ENCODE data around the gene ENPP7.

Gene ENPP7

DNA sequence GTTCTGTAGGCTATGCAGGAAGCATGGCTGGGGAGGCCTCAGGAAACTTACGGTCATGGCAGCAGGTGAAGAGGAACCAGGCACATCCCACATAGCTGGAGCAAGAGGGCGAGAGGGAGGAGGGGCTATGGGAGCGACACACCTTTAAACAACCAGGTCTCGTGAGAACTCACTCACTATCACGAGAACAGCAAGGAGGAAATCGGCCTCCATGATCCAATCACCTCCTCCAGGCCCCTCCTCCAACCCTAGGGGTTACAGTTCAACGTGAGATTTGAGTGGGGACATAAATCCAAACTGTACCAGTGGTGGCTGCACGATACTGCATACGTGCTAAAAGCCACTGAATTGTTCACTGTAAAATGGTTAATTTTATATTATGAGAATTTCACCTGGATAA, 26.1 kb upstream of the ENPP7 start:
- DNase-seq, result no peak

DNA sequence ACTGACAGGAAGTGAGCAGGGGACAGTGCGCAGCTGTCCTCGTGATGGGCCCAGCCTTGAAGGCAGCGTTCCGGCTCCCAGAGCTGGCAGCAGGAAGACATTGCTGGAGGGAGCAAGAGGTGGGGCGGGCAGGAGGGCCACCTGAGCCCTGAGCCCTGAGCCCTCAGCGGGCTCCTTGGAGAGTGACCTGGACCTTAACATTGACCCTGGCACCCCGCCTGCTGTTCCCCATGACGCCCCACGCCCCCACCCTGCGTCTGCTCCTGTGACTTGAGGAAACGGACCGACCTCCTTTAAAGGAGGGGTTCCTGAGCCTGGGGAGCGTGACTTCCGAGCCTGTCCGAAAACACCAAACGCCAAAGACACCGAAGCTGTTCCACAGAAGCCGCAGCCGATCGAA, 25.1 kb upstream of the ENPP7 start:
- DNase-seq, result no peak

DNA sequence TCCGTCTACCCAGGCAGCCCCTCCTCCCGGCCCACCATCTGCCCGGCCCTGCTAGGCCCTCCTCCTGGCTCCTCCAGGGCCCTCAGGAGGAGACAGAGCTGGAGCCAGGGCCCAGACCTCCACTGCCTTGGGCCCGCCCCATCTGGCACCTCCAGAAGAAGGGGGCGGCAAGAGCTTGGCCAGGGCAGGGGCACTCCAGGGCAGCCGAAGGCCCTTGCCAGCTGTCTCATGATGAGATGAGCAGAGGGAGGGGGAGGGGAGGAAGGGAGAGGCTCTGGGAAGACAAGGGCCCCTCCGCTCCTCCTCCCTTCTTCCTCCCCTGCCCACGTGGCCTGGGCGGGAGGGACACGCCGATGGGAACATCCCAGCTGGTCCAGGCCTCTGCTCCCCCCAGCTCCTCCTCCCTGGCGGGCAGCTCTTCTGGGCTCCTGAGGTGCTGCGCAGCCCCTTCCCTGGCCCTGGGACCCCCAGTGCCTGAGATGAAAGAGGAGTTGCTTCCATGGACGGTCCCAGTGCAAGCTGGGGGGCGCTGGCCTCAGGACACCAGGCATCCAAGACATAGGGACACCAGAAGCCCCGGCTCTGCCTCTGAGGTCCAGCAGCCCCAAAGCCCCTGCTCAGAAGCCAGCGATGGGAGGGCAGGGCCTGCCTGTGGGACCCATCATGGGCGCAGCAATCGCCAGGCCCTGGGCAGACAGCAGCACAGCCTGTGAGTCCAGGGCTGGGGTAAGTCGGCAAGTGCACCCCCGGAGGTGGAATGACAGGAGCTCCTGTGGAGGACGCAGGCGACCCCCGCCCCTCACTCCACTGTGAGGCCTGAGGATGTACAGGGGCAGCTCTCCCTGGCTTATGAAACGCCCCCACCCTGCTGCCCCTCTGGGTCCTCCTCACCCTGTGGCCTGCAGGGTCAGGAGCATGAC, 23.6 kb upstream of the ENPP7 start:
- DNase-seq, result peak; percentile 73

DNA sequence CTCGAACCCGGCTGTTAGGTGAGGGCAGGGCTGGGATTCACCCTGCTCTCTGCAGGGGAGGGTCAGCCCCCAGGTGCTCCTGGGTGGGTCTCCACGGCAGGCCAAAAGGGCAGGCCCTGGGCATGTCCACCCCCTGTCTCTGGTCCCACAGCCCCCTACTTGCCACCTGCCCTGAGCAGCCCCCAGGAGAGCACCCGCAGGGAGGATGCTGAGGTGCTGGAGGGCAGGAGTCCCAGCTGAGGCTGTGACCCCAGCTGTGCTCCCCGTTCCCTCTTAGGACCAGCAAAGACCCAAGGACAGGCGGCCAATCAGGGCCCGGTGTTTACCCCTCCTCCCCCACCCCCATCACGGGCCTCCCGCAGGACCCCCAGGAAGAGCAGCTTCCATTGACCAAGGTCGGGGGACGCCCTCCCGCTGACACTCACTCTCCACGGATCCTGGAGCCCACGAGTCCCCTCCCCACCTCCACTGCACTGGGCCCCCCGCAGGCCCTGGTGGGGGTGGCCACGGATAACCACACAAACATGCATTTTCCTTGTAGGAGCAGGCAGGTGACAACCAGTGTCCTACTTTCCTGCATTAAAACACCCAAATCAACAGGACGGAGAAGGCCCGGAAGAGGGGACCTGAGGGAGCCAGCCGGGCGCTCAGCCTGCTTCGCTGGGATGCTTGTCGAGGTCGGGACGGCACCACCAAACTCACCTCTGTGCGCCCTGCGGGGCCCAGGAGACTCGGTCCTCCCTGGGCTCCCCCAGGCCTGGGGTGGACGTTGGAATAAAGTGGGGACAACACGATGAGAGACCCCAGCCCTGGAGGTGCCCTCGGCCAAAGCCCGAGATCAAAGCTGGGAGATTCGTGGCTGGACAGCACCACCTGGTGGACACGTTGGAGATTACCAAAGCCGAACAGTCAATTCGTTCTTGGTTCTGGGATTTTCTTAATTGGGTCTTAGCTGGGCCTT, 22.5 kb upstream of the ENPP7 start:
- DNase-seq, result peak; percentile 74

DNA sequence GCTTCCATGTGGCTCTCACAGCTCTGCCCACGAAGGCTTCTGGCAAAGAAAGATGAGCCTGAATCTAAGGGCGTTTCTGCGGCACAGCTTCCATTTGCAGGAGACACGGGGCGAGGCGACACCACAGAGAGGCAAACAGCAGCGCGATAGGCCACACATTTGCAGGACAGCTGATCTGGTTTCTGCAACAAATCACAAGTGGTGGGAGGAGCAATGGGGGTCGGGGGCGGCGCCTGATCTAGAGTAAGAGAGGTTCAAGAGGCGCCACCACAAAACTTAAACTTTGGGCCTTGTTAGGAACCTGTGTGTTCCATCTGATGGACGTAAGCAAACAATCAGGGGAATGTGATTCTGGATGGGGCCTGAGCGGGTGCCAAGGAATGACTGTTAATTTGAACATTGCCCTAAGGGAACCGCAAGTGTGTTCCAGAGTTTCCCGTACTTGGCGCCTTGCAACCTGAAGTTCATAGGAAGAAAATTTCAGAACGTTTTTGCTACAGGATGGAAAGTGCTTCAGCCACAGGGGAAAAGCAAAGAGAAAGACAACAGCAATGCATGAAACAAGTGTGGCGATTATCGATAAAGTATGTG, 18.9 kb upstream of the ENPP7 start:
- DNase-seq, result no peak

DNA sequence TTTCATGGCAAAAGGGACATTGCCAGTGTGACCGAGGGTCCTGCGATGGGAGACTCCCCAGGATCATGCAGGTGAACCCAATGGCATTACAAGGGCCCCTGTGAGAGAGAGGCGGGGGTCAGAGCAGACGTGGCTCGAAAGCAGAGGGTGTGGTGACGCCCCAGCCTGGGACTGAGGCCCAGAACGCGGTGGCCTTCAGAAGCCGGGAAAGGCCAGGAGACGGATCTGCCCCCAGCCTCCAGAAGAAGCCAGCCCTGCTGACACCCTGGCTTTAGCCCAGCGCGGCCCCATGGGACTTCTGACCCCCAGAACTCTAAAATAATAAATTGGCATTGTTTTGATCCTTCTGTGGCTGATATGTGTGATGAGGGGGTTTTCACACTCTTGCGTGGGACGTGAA, 17.4 kb upstream of the ENPP7 start:
- DNase-seq, result no peak

DNA sequence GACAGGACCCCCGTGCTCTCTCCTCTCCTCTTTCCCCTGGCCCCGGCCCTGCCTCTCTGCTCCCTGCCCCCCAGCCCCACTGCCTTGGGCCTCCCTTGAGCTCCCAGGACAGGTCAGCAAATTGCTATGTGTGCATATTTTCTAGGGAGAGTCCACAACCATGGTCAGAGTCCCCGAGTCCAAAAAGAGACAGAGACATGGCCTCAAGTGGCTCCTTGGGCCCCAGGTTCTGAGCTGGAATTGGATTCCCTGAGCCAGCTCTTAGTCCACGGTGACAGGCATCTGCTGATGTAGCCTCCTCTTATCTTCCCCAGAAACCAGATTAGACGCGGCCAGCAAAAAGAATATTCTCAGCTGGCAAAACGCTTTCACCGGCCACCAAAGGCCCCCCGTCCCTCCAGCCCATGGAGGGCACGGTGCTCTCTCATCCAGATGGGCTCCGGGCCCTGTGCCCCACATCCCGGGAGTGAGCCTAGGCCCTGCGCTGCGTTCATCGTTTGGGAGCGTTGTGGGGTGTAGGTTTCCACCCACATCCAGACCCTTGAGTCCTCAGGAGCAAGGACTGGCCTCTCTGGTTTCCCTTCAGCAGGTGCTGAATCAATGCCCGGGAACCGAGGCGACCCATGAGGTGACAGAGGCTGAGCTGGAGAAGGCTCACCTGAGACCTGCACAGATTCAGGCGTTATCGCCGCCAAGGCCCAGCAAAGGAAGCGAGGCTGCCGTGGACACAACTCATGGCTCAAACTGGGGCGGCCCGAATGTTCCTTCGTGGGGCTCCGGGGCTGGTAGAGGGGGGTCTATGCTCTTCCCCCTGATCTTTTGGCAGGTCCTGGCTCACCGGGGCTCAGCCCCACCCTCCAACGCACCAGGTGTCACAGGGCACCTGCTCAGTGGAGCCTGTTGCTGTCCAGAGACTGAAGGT, 16.3 kb upstream of the ENPP7 start:
- no peak for DNase-seq

DNA sequence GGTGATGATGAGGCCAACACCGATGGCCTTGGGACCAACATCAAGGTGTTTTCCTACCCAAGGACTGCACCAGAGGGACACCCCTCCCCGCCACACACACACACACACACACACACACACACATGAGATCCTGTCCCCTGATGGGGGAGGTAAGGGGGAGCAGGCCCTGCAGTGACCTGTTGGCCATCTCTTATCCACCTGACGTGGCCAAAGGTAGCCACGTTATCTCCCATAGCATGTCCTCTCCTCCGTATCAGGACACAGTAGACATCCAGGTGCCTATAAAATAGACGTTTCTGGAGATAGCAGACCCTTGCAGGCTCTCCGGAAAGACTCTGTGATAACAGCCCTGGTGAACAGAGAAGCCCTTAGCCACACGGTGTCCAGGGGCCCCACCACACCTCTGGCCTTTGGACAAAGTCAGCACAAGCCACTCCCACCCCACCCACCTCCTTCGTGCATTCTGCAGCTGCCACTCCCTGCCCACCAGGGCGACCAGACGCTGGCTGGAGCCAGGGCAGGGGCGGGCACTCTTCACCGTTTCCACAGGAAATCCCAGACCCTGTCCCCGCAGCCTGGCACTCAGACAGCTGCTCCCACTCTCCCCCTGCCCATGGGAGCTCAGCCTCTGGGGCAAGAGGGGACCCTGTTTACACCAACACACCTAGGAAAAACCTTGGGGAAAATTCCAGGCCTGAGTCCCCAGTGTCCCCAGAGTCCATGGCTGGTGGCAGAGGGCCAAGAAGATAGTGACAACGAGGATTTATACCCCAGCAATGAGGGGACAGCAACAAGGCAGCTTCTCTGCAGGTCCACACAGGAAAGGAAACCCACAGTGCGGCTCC, 15.4 kb upstream of the ENPP7 start:
- DNase-seq, result no peak

DNA sequence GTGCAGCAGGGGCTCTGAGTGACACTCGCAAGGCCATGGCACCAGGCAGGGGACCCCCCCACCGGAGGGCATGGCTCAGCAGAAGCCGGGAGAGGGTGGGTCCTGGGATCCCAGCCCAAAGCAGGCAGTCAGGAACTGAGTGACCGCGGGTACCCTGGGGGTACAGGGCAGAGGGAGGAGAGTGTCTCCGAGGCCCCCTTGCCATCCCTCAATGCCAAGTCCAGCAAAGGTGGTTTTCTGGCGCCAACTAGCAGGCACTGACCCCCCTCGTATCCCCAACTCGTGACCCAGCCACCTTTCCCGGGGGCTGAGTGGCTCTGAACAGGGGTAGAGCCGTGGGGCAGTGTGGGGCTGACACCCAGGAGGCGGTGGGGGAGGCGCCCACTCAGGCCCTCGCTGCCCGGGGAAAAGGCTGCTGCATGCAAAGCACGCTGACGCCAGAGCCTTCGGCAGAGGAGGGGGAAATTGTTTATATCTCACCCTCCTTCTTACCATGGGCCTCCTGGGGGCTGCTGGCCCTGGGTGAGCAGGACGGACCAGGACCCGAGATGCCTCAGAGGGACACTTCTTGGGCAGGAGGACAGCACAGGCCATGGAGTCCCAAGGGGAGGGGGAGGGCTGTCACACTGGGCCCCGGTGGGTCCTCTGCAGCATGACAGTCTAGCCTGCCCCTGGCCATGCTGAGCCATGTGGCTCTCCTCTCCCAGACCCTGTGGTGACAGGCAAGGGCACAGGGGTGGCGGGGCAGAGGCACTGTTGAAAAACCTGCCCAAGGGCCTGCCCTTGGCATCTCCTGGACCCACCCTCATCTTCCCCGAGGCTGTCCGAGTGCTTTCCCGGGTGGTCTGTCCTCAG, 14.6 kb upstream of the ENPP7 start:
- DNase-seq, result no peak

DNA sequence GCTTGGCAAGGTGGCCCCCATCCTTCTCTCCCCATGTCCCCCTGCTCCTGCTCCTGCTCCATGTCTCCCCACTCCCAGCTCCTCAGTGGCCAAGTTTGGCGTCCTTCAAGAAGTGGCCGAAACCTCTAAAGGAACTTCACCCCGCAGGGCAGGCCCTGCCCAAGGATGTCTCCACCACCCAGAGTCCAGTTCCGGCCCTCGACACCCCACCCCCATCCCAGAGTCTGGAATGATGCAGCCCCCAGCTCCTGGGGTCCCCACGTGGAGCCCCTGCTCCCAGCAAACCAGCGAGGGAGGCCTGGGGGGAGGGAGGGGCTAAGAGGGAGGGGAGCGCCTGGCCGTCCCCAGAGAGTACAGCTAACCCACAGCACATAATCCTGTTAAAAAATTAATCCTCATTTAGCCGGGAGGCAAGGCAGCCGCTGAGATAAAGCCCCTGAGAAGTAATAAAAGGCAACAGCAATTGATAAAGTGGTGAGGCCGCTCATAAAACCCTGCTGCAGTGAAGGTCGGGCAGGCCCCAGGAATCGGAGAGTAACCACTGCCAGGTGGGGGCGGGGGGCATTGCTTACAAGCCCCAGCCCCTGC, 9.9 kb upstream of the ENPP7 start:
- DNase-seq, result no peak

DNA sequence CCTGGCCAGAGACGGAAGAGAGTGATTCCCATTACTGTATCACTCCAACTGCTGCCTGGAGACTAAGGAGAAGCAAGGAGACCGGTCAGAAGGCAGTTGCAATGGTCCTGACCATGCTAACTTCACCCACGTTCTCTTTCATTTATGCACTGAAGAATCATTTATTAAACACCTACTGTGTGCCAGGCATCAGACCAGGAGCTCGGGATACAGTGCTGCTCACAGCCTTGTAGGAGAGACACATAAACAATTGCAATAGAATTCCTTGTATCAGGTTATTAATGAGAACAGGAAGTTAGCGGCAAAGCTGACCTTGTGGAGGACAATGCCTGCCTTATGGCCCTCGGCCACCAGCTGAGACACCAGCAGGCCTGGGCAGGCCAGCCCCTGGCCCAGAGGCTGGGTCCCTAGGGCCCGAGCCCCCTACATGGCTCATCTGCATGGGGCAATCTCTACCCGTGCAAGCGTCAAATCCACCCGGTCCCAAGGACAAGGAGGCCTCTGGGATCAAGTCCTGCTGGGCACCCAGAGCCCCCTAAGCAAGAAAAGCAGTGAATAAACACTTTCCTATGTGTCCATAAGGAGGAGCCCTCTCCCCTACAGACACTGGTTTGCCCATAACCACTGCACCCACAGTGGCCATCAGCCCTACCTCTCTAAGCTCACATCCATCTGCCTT, 8.6 kb upstream of the ENPP7 start:
- no peak for DNase-seq

DNA sequence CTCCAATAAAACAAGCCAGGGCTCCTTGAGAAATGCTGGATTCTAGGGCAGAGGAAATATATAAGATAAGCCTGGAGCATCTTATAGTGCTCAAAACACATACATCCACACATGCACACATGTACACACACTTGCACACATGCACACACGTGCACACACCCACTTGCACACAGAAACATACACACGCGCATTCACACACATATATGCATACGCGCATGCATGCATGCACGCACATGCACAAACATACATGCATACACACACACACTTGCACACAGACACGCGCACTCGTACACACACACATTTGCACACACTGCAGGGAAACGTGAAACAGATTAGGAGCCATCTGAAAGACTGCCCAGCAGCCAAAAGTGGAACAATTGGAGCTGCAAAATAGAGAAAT, 8.0 kb upstream of the ENPP7 start:
- no peak for DNase-seq

DNA sequence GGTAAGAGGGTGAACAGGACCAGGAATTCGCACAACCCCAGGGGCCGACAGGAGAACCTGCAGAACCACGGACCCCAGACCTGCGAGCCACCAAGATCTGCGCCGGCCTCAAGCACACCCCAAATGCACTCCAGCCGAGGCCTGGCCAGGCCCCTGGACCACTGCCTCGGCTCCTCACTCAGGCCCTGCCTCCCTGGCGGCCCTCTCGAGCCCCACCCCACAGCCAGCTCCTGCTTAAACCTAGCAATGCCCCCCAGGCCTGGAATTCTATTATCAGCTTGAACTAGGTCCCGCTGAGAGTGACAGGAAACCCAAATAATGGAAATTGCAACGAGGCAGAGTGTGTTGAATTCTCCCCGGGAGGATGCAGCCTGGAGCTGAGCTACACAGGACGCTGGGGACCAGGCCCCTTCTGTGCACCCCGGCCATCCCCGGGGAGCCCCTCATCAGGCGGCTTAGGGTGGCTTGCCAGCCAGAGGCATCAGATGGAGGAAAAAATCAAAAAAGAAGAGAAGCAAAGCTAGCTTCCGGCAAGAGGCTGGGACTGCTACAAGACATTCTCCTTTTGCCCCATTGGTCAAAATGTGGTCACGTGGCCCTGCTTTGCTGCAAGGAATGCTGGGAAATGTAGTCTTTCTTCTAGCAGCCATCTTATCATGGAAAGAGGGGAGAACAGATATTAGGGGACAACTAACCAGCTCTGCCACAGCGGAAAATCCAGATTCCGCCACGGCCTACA, 2.4 kb upstream of the ENPP7 start:
- peak; percentile 89 for DNase-seq

DNA sequence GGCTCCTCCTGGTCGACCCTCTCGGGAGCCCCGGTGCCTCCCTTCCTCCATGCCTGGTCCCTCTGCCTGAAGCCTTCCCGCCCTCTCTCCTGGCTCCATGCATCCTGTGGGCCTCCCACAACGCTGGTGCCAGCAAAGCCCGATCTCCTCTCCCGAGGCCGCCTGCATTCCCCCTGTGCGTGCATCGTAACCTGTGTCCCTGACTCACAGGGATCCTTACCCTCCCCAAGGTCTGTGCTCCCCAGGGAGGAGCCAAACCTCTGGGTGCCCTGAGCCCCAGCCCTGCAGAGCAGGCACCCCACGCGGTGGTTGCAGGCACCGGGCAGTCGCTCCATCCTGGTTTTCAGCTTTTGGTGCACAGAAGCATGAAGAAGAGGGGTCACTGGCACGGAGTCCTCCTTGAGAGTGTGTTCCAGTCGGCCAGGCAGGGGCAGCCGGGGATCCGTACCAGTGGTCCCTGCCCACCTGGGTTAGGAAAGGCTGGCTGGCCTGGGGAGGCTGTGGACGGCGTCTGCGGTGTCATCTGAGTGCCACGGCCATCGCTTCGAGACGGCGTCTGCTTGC, 1.8 kb upstream of the ENPP7 start:
- DNase-seq, result no peak

DNA sequence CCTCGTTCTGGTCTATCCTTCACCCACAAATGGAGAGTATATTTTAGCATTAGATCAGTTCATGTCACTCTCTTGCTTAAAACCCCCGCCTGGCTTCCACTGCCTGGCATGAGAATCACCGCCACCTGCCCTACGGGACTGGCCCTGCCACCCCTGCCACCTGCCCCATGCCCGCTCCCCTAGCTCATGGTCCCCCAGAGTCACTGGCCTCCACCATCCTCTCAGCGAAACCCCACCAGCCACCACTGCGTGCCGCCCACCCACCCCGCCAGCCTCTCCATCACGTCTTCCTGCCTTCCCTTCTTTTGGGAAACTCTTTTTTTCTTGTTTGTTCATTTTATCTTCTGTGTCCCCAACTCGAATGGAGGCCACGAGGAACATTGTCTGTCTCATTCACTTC, 982 bp upstream of the ENPP7 start:
- no peak for DNase-seq

DNA sequence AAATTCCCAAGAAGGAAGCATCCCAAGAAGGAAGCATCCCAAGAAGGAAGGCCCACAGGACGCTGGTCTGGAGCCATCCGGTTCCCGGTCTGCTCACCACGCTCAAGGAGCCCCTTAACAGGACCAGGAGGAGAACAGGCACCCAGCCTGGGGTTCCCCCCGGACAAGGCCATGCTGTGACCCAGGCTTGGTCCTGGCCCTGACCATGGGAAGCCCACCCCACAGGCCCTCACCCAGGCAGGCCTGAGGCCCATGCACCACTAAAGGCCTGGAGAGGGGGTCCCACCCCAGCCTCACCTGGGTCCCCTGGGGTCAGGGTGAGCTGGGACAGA, 340 bp upstream of the ENPP7 start:
- DNase-seq, result no peak

DNA sequence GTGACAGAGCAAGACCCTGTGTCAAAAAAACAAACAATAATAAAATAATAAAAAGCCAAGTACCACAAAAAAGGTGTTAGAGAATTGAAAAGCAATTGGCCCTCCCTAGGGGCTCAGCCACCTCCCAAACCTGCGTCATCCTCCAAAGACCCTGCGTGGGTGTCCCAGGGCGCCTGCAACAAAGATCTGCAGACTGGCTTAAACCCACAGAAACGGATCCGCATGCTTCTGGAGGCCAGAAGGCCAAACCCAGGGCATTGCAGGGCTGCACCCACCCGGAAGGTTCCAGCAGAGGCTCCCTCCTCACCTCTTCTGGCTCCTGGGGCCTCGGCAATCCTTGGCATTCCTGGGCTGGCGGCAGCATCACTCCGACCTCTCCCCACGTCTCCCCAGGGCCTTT, 1.5 kb downstream of the ENPP7 start:
- DNase-seq, result no peak
